NCI-H2196 (cell line): ENCODE measurements around the gene HTRA3.

Experiments used
- DNase-seq: peaks from one replicate; lab custom pipeline; 2025; ENCODE audit not compliant: unreplicated experiment; lab: John Stamatoyannopoulos, UW

HTRA3 gene

GRCh38 chr4:8245884-8246833, 23.4 kb upstream of the HTRA3 start:
- no peak for DNase-seq

DNA sequence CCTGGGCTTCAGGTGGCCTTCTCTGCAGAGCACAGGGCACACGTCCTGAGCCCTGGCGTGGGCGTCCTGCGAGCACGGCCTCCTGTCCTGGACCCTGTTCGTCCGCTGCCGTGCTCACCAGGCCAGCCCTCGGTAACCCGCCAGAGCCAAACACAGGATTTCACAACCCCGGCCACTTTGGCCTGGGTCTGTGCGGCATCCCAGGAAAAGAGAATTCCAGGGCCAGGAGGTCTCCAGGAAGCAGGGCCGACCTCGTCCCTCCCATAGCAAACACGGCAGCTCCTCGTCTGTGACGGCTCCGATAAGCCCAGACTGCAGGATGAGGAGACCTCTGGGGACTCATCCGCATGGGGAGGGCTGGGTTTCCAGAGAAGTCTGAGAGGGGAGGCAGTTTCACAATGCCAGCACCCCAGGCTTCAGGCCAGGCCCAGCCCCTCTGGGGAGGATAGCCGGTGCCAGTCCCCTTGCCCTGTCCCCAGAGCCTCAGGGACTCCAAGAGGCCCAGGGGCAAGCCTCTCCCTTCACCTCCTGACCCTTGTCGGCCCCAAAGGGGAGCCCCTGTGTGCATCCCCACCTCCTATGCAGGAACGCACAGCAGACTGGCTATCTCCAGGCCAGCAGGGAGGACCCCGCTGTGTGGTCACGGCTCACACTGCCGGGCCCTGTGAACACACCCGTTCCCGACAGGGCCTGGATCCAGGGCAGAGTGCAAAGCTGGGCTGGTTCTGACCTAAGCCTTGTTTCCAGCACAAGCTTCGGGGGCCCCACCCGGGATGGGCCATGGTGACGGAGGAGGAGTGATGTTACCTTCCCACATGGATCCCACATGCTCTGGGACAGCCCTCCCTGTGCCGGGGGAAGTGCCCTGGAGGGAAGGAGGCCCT, 22.3 kb upstream of the HTRA3 start:
- no peak for DNase-seq

GRCh38 chr4:8248091-8248490, 21.5 kb upstream of the HTRA3 start:
- DNase-seq = no peak

DNA sequence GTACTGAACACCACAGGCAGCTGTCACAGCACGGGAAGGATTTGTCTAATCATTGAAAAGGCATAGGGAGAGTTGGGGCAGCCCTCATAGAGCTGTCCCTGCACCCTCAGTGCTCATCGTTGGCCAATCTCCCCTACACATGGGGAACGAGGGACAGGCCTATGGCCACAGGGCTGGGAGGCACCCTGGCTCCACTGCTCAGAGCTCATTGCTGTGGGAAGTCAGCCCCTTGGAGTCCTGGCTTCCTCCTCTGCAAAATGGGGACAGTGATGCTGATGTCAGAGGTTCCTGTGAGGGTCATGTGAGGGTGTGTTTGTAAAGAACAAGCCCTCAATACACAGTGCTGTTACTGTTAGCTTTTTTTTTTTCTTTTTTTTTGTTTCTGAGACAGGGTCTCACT, 19.3 kb upstream of the HTRA3 start:
- no peak for DNase-seq

DNA sequence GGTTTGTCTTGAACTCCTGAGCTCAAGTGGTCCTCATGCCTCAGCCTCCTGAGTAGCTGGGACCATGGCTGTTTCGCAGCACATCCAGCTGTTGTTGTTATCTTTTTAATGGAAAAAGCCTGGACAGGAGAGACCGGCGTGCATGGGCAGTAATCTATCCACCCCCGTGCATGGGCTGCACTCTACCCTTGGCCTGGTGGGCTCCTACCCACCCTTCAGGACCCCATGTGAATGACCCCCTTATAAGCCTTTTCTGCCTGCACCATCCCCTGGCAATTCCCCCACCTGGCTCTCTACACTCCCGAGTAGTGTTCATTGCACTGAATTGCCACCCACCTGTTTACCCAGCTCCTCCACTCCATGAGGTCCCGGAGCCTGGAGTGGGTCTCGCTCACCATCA, 18.9 kb upstream of the HTRA3 start:
- no peak for DNase-seq

GRCh38 chr4:8251110-8251883, 18.3 kb upstream of the HTRA3 start:
- DNase-seq = no peak

DNA sequence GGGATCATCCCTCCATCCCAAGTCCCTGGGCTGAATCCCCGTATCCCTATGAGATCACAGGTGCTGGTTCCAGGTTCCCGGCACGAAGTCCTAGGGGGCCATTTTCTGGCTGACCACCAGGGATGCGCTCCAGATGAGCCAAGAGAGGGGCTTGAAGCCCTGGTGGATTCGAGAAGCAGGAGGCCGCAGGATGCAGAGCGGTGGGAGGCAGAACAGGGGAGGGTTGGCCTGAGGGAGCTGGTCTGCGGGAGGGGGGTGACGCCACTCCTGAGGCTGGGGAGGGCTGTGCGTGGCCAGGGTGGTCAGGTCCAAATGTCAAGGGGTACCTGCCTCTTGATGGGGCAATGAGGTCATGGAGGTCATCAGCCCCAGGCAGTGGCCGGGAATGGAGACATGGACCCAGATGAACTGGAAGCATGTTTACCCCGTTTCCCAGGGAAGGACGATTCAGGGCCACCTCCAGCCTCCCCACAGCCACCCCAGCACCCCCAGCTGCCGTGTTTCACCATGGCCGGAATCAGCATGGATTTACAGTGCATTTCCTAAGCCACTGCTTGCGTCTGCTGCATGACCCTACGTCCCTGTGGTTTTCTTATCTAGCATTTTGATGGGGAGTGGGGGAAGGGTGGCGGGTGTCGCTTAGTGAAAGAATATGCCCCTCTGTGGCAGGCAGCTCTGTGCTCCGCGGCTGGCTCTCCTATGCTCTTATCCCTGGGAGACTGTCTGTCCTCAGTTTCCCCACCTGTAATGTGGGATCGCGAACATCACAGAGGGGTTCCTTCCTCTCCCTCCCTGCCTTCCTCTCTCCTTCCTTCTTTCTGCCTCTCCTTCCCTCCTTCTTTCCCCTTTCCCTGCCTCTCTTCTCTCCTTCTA, 17.0 kb upstream of the HTRA3 start:
- no peak for DNase-seq

DNA sequence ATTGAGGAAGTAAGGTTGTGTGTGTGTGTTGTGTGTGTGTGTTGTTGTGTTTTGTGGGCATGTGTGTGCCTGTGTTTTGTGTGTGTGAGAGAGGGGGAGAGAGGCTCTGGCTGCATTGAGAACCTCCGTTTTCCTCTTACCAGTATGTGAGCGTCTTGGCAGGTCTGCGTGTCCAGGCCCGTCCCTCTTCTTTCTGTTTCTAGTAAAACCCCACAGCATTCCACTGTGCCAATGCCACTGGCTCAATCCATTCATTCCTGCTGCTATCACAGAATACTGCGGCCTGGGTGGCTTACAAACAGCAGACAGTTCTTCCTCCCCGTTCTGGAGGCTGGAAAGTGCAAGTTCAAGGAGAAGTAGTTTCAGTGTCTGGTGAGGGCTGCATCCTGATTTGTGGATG, 15.5 kb upstream of the HTRA3 start:
- no peak for DNase-seq

DNA sequence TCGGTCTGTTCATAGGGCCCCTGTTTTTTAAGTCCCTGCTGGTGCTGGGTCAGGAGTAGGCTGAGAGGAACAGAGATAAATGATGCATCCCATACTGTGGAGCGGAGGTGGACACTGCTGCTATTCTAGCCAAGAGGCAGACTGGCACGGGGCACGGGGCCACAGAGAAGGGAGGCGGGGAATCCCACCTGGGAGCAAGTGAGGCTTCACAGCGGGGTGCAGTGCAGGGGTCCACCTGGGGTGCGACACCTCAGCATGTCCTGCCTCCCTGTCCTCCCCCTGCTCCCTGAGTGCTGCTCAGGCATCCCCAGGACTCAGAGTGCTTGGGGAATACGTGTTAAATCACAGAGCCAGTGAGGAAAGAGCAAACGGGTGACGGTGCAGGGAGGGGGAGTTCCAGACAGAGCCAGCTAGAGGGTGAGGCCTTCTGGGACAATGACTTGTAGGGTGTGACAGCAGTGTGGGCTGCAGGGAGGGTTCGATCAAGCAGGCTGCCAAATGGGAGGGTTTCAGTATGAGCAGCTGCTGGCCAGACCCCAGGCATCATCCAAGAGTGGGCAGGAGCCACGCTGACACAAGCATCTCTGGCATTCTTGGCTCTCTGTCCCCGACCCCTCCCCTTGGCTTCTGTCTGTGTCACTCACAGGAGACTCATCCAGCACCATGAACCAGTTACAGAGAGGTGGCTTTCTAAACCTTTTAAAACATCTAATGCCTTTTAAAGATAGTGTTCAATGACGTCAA, 13.7 kb upstream of the HTRA3 start:
- no peak for DNase-seq

DNA sequence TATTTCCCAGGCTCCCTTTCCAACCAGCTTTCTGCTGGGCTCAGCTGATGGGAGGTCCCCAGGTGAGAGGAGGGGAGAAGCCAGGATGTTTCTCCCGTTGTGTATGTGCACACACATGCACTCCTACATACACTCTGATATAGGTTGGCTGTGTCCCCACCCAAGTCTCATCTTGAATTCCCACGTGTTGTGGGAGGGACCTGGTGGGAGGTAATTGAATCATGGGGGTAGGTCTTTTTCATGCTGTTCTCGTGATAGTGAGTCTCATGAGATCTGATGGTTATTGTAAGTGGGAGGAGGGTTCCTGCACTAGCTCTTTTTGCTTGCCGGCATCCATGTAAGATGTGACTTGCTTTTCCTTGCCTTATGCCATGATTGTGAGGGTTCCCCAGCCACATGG, 11.7 kb upstream of the HTRA3 start:
- DNase-seq = no peak

DNA sequence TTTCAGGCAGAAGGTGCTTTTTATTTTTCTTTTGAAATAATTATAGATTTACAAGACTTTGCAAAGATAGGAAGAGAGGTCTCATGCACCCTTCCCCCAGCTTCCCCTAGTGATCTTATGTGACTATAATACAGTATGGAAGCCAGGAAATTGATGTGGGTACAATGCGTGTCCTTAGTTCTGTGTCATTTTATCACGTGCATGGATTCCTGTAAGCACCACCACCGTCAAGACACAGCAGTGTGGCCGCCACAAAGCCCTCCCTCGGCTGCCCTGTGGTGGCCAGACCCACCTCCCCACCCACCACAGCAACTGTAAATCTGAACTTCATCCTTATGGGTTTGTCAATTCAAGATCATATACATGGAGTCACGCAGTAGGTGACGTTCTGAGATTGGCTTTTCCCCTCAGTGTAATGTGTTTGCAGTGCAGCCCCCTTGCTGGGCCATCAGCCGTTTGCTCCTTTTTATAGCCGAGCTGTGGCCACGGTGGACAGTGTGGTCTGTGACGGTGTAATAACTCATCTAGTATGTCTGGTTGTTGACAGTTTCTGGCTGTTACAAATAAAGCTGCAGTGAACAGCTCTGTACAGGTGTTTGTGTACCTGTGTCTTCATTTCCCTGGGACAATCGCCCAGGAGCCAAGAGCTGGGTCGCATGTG, 10.9 kb upstream of the HTRA3 start:
- DNase-seq = no peak

DNA sequence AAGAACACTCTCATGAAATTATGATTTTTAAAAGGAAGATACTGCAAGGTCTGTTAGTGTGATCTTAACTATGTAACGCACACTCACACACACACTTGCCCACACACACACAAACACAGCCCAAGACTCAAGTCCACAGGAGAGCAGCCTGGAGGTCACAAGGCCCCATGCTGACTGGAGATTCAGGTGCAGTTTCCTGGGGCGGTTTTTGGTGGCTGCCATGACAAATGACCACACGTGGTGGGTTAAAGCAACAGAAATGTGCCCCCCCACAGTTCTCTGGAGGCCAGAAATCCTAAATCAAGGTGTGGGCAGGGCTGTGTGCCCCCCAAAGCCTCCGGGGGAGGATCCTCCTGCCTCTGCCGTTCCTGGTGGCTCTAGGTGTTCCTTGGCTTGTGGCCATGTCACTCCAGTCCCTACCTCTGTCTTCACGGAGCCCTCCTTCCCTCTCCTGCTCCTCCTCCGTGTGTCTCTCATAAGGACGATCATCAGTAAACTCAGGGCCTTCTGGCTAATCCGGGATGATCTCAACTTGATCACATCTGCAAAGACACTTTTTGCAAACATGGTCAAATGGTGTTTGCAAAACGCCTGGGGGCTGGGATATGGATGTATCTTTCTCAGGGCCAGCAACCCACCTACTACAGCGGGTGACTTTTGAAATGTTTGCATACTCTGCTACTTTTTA, 9.7 kb upstream of the HTRA3 start:
- DNase-seq = no peak

- no peak for DNase-seq
Observed at GRCh38 chr4:8260656-8261111, 8.9 kb upstream of the HTRA3 start.

- DNase-seq = no peak
Observed at GRCh38 chr4:8261851-8262535, 7.6 kb upstream of the HTRA3 start.

GRCh38 chr4:8262637-8263322, 6.8 kb upstream of the HTRA3 start:
- DNase-seq = no peak

DNA sequence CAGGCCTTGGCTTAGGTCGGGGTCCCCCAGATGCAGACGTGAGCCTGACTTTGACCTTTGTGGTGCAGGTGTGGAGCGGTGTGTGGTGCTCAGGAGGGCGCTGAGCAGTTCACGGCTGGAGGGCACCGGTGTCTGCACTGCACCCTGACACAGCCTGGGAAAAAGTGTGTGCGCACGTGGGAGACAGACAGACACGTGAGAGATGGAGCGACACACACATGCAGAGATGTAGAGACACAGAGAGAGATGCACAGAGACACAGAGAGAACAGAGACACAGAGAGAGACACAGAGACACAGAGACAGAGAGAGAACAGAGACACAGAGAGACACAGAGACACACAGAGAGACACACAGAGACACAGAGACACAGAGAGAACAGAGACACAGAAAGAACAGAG, 6.2 kb upstream of the HTRA3 start:
- DNase-seq = no peak

DNA sequence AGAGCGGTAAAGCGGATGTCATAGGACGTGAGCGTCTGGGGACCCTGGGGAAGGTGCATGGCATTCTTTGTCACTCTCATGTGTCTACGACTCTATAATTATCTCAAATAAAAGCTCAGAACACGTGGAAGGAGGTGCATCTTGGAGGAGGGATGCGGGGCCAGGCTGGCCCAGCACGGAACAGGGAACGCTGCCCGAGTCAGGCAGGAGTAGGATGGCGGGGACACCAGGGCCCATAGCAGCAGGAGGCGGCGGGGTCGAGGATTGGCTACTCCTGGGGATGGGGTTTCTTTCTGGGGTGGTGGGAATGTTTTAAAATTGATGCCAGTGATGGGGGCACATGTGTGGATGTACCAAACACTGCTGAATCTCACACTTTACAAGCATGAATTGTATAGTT, 5.4 kb upstream of the HTRA3 start:
- DNase-seq = no peak
